Measurements from ENCODE around the gene CACNA1C.
A peak's percentile ranks its signal among the peaks of the same experiment; 100 is the strongest.

CACNA1C gene

DNA sequence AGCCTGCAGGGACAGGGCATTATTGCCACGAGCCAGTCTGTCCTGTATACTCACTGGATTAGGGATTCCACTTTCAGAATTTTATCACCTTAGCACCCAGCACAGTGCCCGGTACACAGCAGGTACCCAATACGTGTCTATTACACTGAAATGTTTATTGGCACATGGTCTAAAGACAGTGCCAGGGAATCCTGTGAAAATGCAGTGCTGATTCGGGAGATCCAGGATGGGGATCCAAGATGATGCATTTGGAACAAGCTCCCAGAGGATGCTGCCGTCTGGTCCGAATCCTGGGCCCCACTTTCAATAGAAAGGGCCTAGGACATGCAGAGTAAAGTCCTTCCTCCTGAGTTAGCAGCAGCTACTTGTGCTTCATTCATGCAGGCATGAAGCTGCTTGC is 230.7 kb downstream of the CACNA1C start:
- H3K79me2 ChIP-seq (ENCODE audit: insufficient read depth, low read depth) = no peaks in the 10 kb centered on the region
- H3K4me1 ChIP-seq (ENCODE audit: low read depth, poor library complexity, severe bottlenecking) = no peaks in the 10 kb centered on the region
- H3K36me3 ChIP-seq (ENCODE audit: insufficient read depth) = no peaks in the 10 kb centered on the region
- no peak overlapping the region for H2AFZ ChIP-seq (ENCODE audit: low read depth)
- no peak overlapping the region for H3K4me2 ChIP-seq
- no peak for TF ChIP-seq CTCF (conservative IDR thresholded peaks at IDR 0.05; ENCODE audit: low read depth, low read length)
- H3K27ac ChIP-seq = no peak overlapping the region
- H4K20me1 ChIP-seq (ENCODE audit: insufficient read depth) = no peaks in the 10 kb centered on the region
- no peak overlapping the region for H3K4me3 ChIP-seq (IDR thresholded peaks at IDR 0.05; ENCODE audit: insufficient read depth, low read depth, low read length)
- H3K27me3 ChIP-seq (ENCODE audit: insufficient read depth, low read depth) = no peaks in the 10 kb centered on the region
- H3K9ac ChIP-seq = no peak overlapping the region

- Histone ChIP-seq H3K4me3 (IDR thresholded peaks at IDR 0.05; ENCODE audit: insufficient read depth, low read depth, low read length) (no peak overlapping the region), H4K20me1 (ENCODE audit: insufficient read depth) (no peaks in the 10 kb centered on the region), H3K79me2 (ENCODE audit: insufficient read depth, low read depth) (no peaks in the 10 kb centered on the region), H3K4me1 (ENCODE audit: low read depth, poor library complexity, severe bottlenecking) (no peaks in the 10 kb centered on the region), H3K4me2 (no peak overlapping the region), H3K27me3 (ENCODE audit: insufficient read depth, low read depth) (no peaks in the 10 kb centered on the region), H2AFZ (ENCODE audit: low read depth) (no peak overlapping the region), H3K27ac (no peak overlapping the region), H3K36me3 (ENCODE audit: insufficient read depth) (no peaks in the 10 kb centered on the region), H3K9ac (no peak overlapping the region)
- no peak for TF ChIP-seq CTCF (conservative IDR thresholded peaks at IDR 0.05; ENCODE audit: low read depth, low read length)
Measured at GRCh38 chr12:2283916-2284315, 231.1 kb downstream of the CACNA1C start.

GRCh38 chr12:2284321-2284813 is 231.6 kb downstream of the CACNA1C start:
- Histone ChIP-seq H3K27ac (no peak overlapping the region), H3K4me3 (IDR thresholded peaks at IDR 0.05; ENCODE audit: insufficient read depth, low read depth, low read length) (no peak overlapping the region), H3K9ac (no peak overlapping the region), H3K4me1 (ENCODE audit: low read depth, poor library complexity, severe bottlenecking) (no peaks in the 10 kb centered on the region), H3K27me3 (ENCODE audit: insufficient read depth, low read depth) (no peaks in the 10 kb centered on the region), H3K79me2 (ENCODE audit: insufficient read depth, low read depth) (no peaks in the 10 kb centered on the region), H4K20me1 (ENCODE audit: insufficient read depth) (no peaks in the 10 kb centered on the region), H2AFZ (ENCODE audit: low read depth) (no peak overlapping the region), H3K36me3 (ENCODE audit: insufficient read depth) (no peaks in the 10 kb centered on the region), H3K4me2 (no peak overlapping the region)
- TF ChIP-seq CTCF (conservative IDR thresholded peaks at IDR 0.05; ENCODE audit: low read depth, low read length) = no peak

DNA sequence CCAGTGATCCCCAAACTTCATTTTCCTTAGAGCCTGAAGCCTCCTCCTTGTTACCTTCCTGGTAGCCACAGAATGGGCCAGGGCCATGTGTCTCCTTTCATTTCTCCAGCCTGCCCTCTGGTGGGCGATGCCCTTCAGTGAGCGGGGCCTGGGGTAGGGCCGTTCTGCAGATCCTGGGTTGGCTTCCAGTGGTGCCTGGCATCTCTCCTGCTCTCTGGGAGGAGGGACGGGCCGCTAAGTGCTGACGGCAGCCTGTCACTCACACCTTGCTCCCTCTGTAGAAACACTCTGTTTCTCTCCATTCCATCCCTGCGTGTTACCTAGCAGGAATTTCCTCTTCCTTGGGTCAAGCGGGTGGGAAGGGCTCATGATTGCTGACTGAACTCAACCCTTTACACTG is 232.1 kb downstream of the CACNA1C start:
- Histone ChIP-seq H3K4me3 (IDR thresholded peaks at IDR 0.05; ENCODE audit: insufficient read depth, low read depth, low read length) (no peak overlapping the region), H3K27me3 (ENCODE audit: insufficient read depth, low read depth) (no peaks in the 10 kb centered on the region), H4K20me1 (ENCODE audit: insufficient read depth) (no peaks in the 10 kb centered on the region), H3K79me2 (ENCODE audit: insufficient read depth, low read depth) (no peaks in the 10 kb centered on the region), H3K9ac (no peak overlapping the region), H2AFZ (ENCODE audit: low read depth) (no peak overlapping the region), H3K4me2 (no peak overlapping the region), H3K4me1 (ENCODE audit: low read depth, poor library complexity, severe bottlenecking) (no peaks in the 10 kb centered on the region), H3K36me3 (ENCODE audit: insufficient read depth) (no peaks in the 10 kb centered on the region), H3K27ac (no peak overlapping the region)
- TF ChIP-seq CTCF (conservative IDR thresholded peaks at IDR 0.05; ENCODE audit: low read depth, low read length) = 0 out of 2 replicates have a peak, but pooled peaks have one; percentile 20
